ENCODE measurements around the gene INKA2.

DNA sequence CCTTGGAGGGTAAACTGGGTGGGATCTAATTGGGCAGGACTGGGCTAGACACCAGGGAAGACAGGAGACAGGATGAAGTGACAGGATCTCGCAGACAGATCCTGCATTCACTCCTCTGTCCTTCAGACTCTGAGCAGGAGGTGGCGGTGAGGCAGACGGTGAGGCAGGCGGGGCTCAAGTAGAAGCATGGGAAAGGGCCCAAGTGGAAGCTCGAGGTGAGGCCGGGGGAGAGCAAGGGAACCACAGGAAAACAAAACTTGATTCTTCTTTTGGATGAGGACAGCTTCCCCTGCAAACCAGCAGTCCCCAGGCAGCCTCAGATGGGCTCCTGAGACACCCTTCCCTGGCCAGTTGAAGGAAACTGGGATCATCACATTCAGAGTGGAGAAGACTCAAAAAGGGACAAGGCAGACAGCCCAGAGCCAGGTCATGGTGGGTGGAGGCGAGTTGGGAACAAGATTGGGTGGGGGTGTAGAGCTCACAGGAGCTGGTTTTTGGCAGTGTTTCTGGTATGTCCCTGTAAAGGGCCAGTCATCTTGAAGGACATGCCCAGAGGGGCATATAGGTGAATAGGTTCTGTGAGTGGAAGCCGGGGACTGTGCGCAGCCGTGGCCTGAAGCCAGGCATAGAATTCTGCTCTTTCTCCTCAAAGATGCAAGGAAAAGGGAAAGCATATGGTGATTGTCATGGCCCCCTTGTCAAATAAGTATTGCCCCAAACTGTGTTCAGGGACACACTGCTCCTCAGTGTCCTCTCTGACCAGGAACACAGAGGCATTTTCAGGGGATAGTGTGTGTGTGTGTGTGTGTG is 18.0 kb downstream of the INKA2 start:
- TF ChIP-seq, protein P1, sequence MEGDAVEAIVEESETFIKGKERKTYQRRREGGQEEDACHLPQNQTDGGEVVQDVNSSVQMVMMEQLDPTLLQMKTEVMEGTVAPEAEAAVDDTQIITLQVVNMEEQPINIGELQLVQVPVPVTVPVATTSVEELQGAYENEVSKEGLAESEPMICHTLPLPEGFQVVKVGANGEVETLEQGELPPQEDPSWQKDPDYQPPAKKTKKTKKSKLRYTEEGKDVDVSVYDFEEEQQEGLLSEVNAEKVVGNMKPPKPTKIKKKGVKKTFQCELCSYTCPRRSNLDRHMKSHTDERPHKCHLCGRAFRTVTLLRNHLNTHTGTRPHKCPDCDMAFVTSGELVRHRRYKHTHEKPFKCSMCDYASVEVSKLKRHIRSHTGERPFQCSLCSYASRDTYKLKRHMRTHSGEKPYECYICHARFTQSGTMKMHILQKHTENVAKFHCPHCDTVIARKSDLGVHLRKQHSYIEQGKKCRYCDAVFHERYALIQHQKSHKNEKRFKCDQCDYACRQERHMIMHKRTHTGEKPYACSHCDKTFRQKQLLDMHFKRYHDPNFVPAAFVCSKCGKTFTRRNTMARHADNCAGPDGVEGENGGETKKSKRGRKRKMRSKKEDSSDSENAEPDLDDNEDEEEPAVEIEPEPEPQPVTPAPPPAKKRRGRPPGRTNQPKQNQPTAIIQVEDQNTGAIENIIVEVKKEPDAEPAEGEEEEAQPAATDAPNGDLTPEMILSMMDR (IDR thresholded peaks at IDR 0.05; ENCODE audit: poor library complexity, severe bottlenecking), result no peak
- no peak for TF ChIP-seq TAF1 (IDR thresholded peaks at IDR 0.05; ENCODE audit: low read depth)
- TF ChIP-seq, protein P2, sequence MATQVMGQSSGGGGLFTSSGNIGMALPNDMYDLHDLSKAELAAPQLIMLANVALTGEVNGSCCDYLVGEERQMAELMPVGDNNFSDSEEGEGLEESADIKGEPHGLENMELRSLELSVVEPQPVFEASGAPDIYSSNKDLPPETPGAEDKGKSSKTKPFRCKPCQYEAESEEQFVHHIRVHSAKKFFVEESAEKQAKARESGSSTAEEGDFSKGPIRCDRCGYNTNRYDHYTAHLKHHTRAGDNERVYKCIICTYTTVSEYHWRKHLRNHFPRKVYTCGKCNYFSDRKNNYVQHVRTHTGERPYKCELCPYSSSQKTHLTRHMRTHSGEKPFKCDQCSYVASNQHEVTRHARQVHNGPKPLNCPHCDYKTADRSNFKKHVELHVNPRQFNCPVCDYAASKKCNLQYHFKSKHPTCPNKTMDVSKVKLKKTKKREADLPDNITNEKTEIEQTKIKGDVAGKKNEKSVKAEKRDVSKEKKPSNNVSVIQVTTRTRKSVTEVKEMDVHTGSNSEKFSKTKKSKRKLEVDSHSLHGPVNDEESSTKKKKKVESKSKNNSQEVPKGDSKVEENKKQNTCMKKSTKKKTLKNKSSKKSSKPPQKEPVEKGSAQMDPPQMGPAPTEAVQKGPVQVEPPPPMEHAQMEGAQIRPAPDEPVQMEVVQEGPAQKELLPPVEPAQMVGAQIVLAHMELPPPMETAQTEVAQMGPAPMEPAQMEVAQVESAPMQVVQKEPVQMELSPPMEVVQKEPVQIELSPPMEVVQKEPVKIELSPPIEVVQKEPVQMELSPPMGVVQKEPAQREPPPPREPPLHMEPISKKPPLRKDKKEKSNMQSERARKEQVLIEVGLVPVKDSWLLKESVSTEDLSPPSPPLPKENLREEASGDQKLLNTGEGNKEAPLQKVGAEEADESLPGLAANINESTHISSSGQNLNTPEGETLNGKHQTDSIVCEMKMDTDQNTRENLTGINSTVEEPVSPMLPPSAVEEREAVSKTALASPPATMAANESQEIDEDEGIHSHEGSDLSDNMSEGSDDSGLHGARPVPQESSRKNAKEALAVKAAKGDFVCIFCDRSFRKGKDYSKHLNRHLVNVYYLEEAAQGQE (IDR thresholded peaks at IDR 0.05; ENCODE audit: borderline replicate concordance), result no peak
- no peak for TF ChIP-seq RAD21 (conservative IDR thresholded peaks at IDR 0.05)
- no peak for TF ChIP-seq POLR2AphosphoS5 (IDR thresholded peaks at IDR 0.05)

All from neural cell (in vitro differentiated cells).